ENCODE results near the gene SETD1B.

Gene SETD1B

DNA sequence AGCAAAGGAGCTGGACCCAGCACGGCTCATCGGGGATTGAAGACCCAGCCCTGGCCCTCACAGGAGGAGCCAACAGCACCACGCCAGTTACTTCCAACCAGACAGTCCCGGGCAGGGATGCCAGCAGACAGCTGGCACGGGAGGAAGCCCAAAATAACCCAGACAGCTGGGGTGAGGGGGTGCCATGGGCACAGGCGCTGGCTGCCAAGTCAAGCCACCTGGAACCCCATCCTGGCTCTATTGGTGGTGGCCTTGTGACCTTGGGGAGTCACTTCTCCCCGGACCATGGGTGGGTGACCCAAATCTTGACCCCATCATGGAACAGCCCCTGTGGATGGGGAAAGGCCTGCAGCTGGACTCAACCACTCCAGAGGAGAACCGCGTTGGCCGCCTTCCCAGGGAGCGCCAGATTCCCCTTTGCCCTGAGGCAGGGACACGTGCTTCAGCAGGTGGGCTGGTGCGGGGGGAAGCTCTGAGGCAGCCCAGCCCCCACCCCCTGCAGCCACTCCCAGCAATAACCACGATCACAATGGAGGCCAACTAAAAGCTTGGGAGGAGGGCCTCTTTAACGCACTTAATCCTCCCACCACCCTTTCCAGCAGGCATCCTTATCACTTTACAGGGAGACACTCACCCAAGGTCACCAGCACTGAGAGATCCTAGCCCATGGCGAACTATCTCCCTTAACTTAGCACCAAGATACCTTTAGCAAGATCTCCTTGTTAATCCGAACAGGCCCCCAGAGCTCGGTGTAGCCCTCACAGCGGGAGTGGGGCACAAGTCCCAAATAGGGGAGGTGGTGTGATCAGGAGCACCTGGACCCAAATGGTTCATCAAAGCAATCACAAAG is 5.6 kb upstream of the SETD1B start:
- Histone ChIP-seq H2AFZ (ENCODE audit: low read length) (no peak overlapping the region), H4K20me1 (ENCODE audit: insufficient read depth, low read length) (no peaks in the 10 kb centered on the region), H3K4me1 (ENCODE audit: low read length) (peaks cover 12% of the 10 kb centered on the region; the same call in 1 of the 2 replicates), H3K4me2 (ENCODE audit: low read depth, low read length) (peak overlapping the region; percentile 63; the same call in 1 of the 2 replicates), H3K9ac (ENCODE audit: low read length) (no peak overlapping the region), H3K36me3 (replicated peaks; ENCODE audit: insufficient read depth, low read length) (no peaks in the 10 kb centered on the region), H3K27ac (ENCODE audit: low read length) (no peak overlapping the region), H3K9me3 (replicated peaks; ENCODE audit: insufficient read depth, low read length) (no peaks in the 10 kb centered on the region), H3K9me2 (replicated peaks; ENCODE audit: insufficient read depth, low read length) (no peaks in the 10 kb centered on the region), H3K27me3 (replicated peaks; ENCODE audit: insufficient read depth, low read length) (no peaks in the 10 kb centered on the region), H3K79me2 (ENCODE audit: low read length) (peaks cover 45% of the 10 kb centered on the region), H3F3A (ENCODE audit: insufficient read depth, low read length) (peaks cover 15% of the 10 kb centered on the region), H3K4me3 (ENCODE audit: low read length) (no peak overlapping the region)
- no peak for TF ChIP-seq EZH2phosphoT487 (IDR thresholded peaks at IDR 0.05; ENCODE audit: low read length)
- no peak for DNase-seq

DNA sequence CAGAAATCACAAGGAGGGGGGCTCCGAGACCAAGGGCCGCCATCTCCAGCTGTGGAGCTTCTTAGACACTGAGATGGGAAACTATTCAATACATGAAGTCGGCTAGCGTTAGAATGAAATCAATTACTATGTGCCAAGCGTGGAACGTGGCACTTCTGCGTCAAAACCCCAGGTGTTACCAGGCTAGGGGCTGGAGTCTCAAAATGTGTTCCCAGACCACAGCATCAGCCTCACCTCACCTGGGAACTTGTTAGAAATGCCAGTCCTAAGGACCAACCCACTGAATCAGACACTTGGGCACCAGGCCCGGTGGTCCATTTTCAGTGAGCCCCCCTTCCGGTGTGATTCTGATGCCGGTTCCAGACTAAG is 5.0 kb upstream of the SETD1B start:
- peak overlapping the region; percentile 37; the same call in 1 of the 2 replicates for H3K9ac ChIP-seq (ENCODE audit: low read length)
- H3K4me3 ChIP-seq (ENCODE audit: low read length), result peak overlapping the region; percentile 46
- H4K20me1 ChIP-seq (ENCODE audit: insufficient read depth, low read length), result no peaks in the 10 kb centered on the region
- H3K4me2 ChIP-seq (ENCODE audit: low read depth, low read length), result peak overlapping the region; percentile 63; the same call in 1 of the 2 replicates
- no peaks in the 10 kb centered on the region for H3K9me3 ChIP-seq (replicated peaks; ENCODE audit: insufficient read depth, low read length)
- TF ChIP-seq EZH2 (optimal IDR thresholded peaks at IDR 0.05; ENCODE audit: low read depth, low read length), result no peak
- no peak for TF ChIP-seq EZH2phosphoT487 (IDR thresholded peaks at IDR 0.05; ENCODE audit: low read length)
- TF ChIP-seq, protein P1, sequence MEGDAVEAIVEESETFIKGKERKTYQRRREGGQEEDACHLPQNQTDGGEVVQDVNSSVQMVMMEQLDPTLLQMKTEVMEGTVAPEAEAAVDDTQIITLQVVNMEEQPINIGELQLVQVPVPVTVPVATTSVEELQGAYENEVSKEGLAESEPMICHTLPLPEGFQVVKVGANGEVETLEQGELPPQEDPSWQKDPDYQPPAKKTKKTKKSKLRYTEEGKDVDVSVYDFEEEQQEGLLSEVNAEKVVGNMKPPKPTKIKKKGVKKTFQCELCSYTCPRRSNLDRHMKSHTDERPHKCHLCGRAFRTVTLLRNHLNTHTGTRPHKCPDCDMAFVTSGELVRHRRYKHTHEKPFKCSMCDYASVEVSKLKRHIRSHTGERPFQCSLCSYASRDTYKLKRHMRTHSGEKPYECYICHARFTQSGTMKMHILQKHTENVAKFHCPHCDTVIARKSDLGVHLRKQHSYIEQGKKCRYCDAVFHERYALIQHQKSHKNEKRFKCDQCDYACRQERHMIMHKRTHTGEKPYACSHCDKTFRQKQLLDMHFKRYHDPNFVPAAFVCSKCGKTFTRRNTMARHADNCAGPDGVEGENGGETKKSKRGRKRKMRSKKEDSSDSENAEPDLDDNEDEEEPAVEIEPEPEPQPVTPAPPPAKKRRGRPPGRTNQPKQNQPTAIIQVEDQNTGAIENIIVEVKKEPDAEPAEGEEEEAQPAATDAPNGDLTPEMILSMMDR (IDR thresholded peaks at IDR 0.05; ENCODE audit: low read length), result no peak
- peaks cover 12% of the 10 kb centered on the region; the same call in 1 of the 2 replicates for H3K4me1 ChIP-seq (ENCODE audit: low read length)
- H3K36me3 ChIP-seq (replicated peaks; ENCODE audit: insufficient read depth, low read length), result no peaks in the 10 kb centered on the region
- peaks cover 45% of the 10 kb centered on the region for H3K79me2 ChIP-seq (ENCODE audit: low read length)
- H2AFZ ChIP-seq (ENCODE audit: low read length), result no peak overlapping the region
- H3K27ac ChIP-seq (ENCODE audit: low read length), result no peak overlapping the region
- H3K27me3 ChIP-seq (replicated peaks; ENCODE audit: insufficient read depth, low read length), result no peaks in the 10 kb centered on the region
- no peaks in the 10 kb centered on the region for H3K9me2 ChIP-seq (replicated peaks; ENCODE audit: insufficient read depth, low read length)
- DNase-seq, result no peak
- peaks cover 21% of the 10 kb centered on the region for H3F3A ChIP-seq (ENCODE audit: insufficient read depth, low read length)

DNA sequence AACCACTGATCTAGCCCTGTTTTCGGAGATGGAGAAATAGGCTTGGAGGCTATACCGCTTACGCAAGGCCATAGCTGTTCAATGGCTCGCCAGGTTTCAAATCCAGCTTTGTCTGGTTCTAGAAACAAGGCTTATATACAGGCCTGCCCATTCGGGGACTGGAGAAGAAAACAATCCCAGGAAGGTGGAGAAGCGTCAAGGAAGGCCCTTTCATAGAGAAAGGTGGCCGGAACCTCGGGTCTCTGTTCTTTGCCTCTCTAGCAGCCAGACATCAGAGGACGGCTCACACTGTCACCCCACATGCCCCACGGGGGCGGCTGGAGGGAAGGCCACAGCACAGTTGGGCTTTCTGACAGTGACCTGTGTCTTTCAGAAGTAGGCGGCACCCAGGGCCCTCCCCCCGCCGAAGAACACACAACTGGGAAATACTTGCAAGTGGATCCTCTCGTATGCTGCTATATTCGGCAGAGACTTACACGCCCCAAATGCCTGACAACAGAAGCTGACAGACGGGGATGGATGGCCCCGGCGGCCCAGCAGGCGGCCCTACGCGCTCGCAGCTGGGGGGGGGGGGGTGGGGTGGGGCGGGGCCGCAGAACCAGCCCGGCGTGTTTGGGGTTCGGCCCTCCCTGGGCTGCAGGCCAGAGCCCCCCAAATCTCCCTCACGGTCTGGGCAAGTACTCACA is 4.5 kb upstream of the SETD1B start:
- H3K27ac ChIP-seq (ENCODE audit: low read length), result peak overlapping the region; percentile 93; the same call in 1 of the 2 replicates
- no peaks in the 10 kb centered on the region for H3K9me3 ChIP-seq (replicated peaks; ENCODE audit: insufficient read depth, low read length)
- peak overlapping the region; percentile 63; the same call in 1 of the 2 replicates for H3K4me2 ChIP-seq (ENCODE audit: low read depth, low read length)
- no peaks in the 10 kb centered on the region for H3K36me3 ChIP-seq (replicated peaks; ENCODE audit: insufficient read depth, low read length)
- TF ChIP-seq, protein P1 (IDR thresholded peaks at IDR 0.05; ENCODE audit: low read length), result no peak
- no peak for TF ChIP-seq EZH2 (optimal IDR thresholded peaks at IDR 0.05; ENCODE audit: low read depth, low read length)
- TF ChIP-seq EZH2phosphoT487 (IDR thresholded peaks at IDR 0.05; ENCODE audit: low read length), result no peak
- H4K20me1 ChIP-seq (ENCODE audit: insufficient read depth, low read length), result no peaks in the 10 kb centered on the region
- peak; percentile 76 for DNase-seq
- peaks cover 12% of the 10 kb centered on the region; the same call in 1 of the 2 replicates for H3K4me1 ChIP-seq (ENCODE audit: low read length)
- no peaks in the 10 kb centered on the region for H3K9me2 ChIP-seq (replicated peaks; ENCODE audit: insufficient read depth, low read length)
- H3K27me3 ChIP-seq (replicated peaks; ENCODE audit: insufficient read depth, low read length), result no peaks in the 10 kb centered on the region
- H2AFZ ChIP-seq (ENCODE audit: low read length), result no peak overlapping the region
- peak overlapping the region; percentile 93 for H3K9ac ChIP-seq (ENCODE audit: low read length)
- H3F3A ChIP-seq (ENCODE audit: insufficient read depth, low read length), result peaks cover 21% of the 10 kb centered on the region
- peak overlapping the region; percentile 63 for H3K4me3 ChIP-seq (ENCODE audit: low read length)
- H3K79me2 ChIP-seq (ENCODE audit: low read length), result peaks cover 45% of the 10 kb centered on the region
